Motor neuron (in vitro differentiated cells): Measurements from ENCODE around the gene NECTIN1. TPM values are rescaled to one million over a fixed set of nuclear protein-coding genes. Genes with fewer than 3 reads are reported as not detected.

Experiments
- ATAC-seq, 8 experiments: fragments of 200-7000 bp; cut with Tn5 transposase; replicated peaks in 6 of 8; 2 replicates each; pipeline ENCODE4 v1.8.0; 2021; ENCODE audit warnings: mild to moderate bottlenecking in 8 of 8, moderate library complexity in 8 of 8
- H3K27ac ChIP-seq, 2 donors: fragments of 250-450 bp; sonication (Bioruptor Pico); 2 replicates each; pipeline ENCODE4 v1.9.0; 2021; ENCODE audit warnings: antibody characterized with exemption in 2 of 2, mild to moderate bottlenecking in 2 of 2, moderate library complexity in 1 of 2
- H3K4me1 ChIP-seq, 2 donors: fragments of 250-450 bp; sonication (Bioruptor Pico); replicated peaks in 1 of 2; 2 replicates each; pipeline ENCODE4 v1.6.1; 2021; ENCODE audit warnings: antibody characterized with exemption in 2 of 2, mild to moderate bottlenecking in 2 of 2, moderate library complexity in 1 of 2
- H3K4me3 ChIP-seq, 5 donors: fragments of 250-450 bp; sonication (Bioruptor Pico); 2 replicates each; pipeline ENCODE4 v1.9.0; 2021; ENCODE audit warnings: antibody characterized with exemption in 5 of 5, mild to moderate bottlenecking in 5 of 5, moderate library complexity in 4 of 5
- WGBS, 10 experiments: fragments of 450-650 bp; shearing (Covaris generic); methylation state at CpG; one replicate each; pipeline ENCODE4 v1.0.0; 2022; 5-methylcytosine and 5-hydroxymethylcytosine counted together
- in situ Hi-C, 9 experiments: fragments of 400-800 bp; cut with MboI; loops; one replicate each; pipeline ENCODE4 v1.15.0; 2021; ENCODE audit warnings: low sequenced_read_pairs in 9 of 9, low pct_unique_long_range_greater_than_20kb in 2 of 9; ENCODE audit not compliant: unreplicated experiment in 9 of 9
- total RNA-seq, 8 experiments: library from RNA; unstranded; fragments of 300-600 nt; gene quantifications; 2 replicates each; pipeline versions ENCODE4 v1.2.3 to v1.2.4, GENCODE V29; 2022

NECTIN1 gene
- 10 to 100 TPM in 5 of 8 experiments, 1 to 10 TPM in 3; 7.2 to 35.9 (median 19.1) TPM for total RNA-seq

GRCh38 chr11:119728651-119729580 is at the start of gene NECTIN1:
TSS of gene NECTIN1 (minus strand) at chr11:119729200. CDS start at chr11:119728553, 647 bp downstream.
- 0 to 5% (median 0%) methylated on average over 1 to 7 of the region's 128 CpGs; no CpG with 5 or more reads in 7 of the 10 experiments for WGBS, 10 experiments
- Histone ChIP-seq H3K4me1 (peaks cover 24 to 31% of the 10 kb centered on the region in 2 donors), H3K27ac (peak within 1 kb of the TSS; percentile 86 to 89), H3K4me3 (peak within 1 kb of the TSS; percentile 60 to 91 (median 88))
- in situ Hi-C loops, result loop anchor here in 1 of 9 experiments (25.0 kb wide), 1 partner anchor 242 kb away; no protein-coding TSS in a partner anchor
- ATAC-seq, result peak; percentile 80 to 88 (median 84)

GRCh38 chr11:119778391-119779194 is 49.6 kb upstream of the NECTIN1 start:
- 40 to 100% (median 80%) methylated on average over 1 to 5 of the region's 15 CpGs; no CpG with 5 or more reads in 1 of the 10 experiments for WGBS, 10 experiments
- ATAC-seq, result no peak
- in situ Hi-C loops, result no loop called here
- Histone ChIP-seq H3K4me3 (no peak overlapping the region), H3K4me1 (peaks cover 21 to 30% of the 10 kb centered on the region in 2 donors), H3K27ac (no peak overlapping the region)

- Histone ChIP-seq H3K27ac (no peak overlapping the region), H3K4me1 (peaks cover 18 to 26% of the 10 kb centered on the region in 2 donors), H3K4me3 (no peak overlapping the region)
- ATAC-seq, result no peak
- in situ Hi-C loops, result no loop called here
- 0 to 95% (median 82%) methylated on average over 1 to 5 of the region's 10 CpGs; no CpG with 5 or more reads in 4 of the 10 experiments for WGBS, 10 experiments
These were observed 48.9 kb upstream of the NECTIN1 start for GRCh38 chr11:119777940-119778339.

GRCh38 chr11:119776651-119777050 is 47.7 kb upstream of the NECTIN1 start:
- no peak overlapping the region for H3K27ac ChIP-seq
- WGBS, 10 experiments, result 0 to 82% (median 43%) methylated on average over 1 to 5 of the region's 5 CpGs; no CpG with 5 or more reads in 1 of the 10 experiments
- peak in 2 of 8 experiments; percentile 33 to 58 for ATAC-seq
- in situ Hi-C loops, result no loop called here
- H3K4me1 ChIP-seq, result peaks cover 9 to 18% of the 10 kb centered on the region in 2 donors
- H3K4me3 ChIP-seq, result no peak overlapping the region

- Histone ChIP-seq H3K4me3 (no peak overlapping the region), H3K27ac (no peak overlapping the region), H3K4me1 (peaks cover 9 to 18% of the 10 kb centered on the region in 2 donors)
- in situ Hi-C loops, result no loop called here
- WGBS, 10 experiments, result 34 to 80% (median 69%) methylated on average over 1 to 2 of the region's 4 CpGs; no CpG with 5 or more reads in 5 of the 10 experiments
- no peak for ATAC-seq
These were observed 47.1 kb upstream of the NECTIN1 start for GRCh38 chr11:119776031-119776636.

GRCh38 chr11:119774172-119774763 is 45.3 kb upstream of the NECTIN1 start:
- ATAC-seq, result no peak
- 83% methylated on average over 1 of the region's 1 CpG; no CpG with 5 or more reads in 9 of the 10 experiments for WGBS, 10 experiments
- in situ Hi-C loops, result no loop called here
- H3K4me1 ChIP-seq, result peaks cover 9 to 18% of the 10 kb centered on the region in 2 donors
- H3K4me3 ChIP-seq, result no peak overlapping the region
- no peak overlapping the region for H3K27ac ChIP-seq

GRCh38 chr11:119772641-119773415 is 43.8 kb upstream of the NECTIN1 start:
- 0 to 88% (median 28%) methylated on average over 1 to 5 of the region's 8 CpGs; no CpG with 5 or more reads in 1 of the 10 experiments for WGBS, 10 experiments

GRCh38 chr11:119772076-119772475 is 43.1 kb upstream of the NECTIN1 start:
- Histone ChIP-seq H3K4me1 (peaks cover 4 to 6% of the 10 kb centered on the region in 2 donors), H3K4me3 (no peak overlapping the region), H3K27ac (no peak overlapping the region)
- no peak for ATAC-seq
- in situ Hi-C loops, result no loop called here

More at GRCh38 chr11:119772641-119773415, 43.8 kb upstream of the NECTIN1 start:
- peaks cover 4 to 6% of the 10 kb centered on the region in 2 donors for H3K4me1 ChIP-seq
- no peak overlapping the region for H3K4me3 ChIP-seq
- H3K27ac ChIP-seq, result peak overlapping the region in 1 of 2 donors; percentile 42
- ATAC-seq, result peak in 5 of 8 experiments; percentile 80 to 91 (median 85)
- in situ Hi-C loops, result no loop called here

GRCh38 chr11:119771172-119771770 is 42.3 kb upstream of the NECTIN1 start:
- Histone ChIP-seq H3K4me1 (peaks cover 4 to 6% of the 10 kb centered on the region in 2 donors), H3K27ac (no peak overlapping the region), H3K4me3 (no peak overlapping the region)
- ATAC-seq, result no peak
- in situ Hi-C loops, result no loop called here
- WGBS, 10 experiments, result 0 to 96% (median 78%) methylated on average over 1 to 8 of the region's 9 CpGs; no CpG with 5 or more reads in 3 of the 10 experiments

GRCh38 chr11:119765628-119766027 is 36.6 kb upstream of the NECTIN1 start:
- Histone ChIP-seq H3K4me1 (peaks cover 0 to 8% of the 10 kb centered on the region in 2 donors), H3K27ac (no peak overlapping the region), H3K4me3 (no peak overlapping the region)
- WGBS, 10 experiments, result 0 to 100% (median 74%) methylated on average over 1 to 3 of the region's 4 CpGs; no CpG with 5 or more reads in 3 of the 10 experiments
- in situ Hi-C loops, result no loop called here
- ATAC-seq, result no peak

GRCh38 chr11:119764108-119764868 is 35.3 kb upstream of the NECTIN1 start:
- peaks cover 0 to 12% of the 10 kb centered on the region in 2 donors for H3K4me1 ChIP-seq
- peak; percentile 42 to 99 (median 98) for ATAC-seq
- no peak overlapping the region for H3K4me3 ChIP-seq
- in situ Hi-C loops, result no loop called here
- H3K27ac ChIP-seq, result no peak overlapping the region
- WGBS, 10 experiments, result 0 to 80% (median 14%) methylated on average over 1 to 5 of the region's 6 CpGs; no CpG with 5 or more reads in 5 of the 10 experiments
